ENCODE results near the gene RAB3C.

GRCh38 chr5:58816181-58816731 is 233.4 kb downstream of the RAB3C start:
- no peak for TF ChIP-seq EP300 (IDR thresholded peaks at IDR 0.05)
- no peak for TF ChIP-seq CTCF (IDR thresholded peaks at IDR 0.05)
- TF ChIP-seq POLR2A (IDR thresholded peaks at IDR 0.05) = no peak
- TF ChIP-seq POLR2AphosphoS5 (IDR thresholded peaks at IDR 0.05) = no peak
